Measurements from ENCODE around the gene CNTRL. TPM values are rescaled to one million over a fixed set of nuclear protein-coding genes. Genes with fewer than 3 reads are reported as not detected.

CNTRL gene
- polyA plus RNA-seq, 3 donors from 2014 or later, result 0.17 to 17.6 (median 7.6) TPM

DNA sequence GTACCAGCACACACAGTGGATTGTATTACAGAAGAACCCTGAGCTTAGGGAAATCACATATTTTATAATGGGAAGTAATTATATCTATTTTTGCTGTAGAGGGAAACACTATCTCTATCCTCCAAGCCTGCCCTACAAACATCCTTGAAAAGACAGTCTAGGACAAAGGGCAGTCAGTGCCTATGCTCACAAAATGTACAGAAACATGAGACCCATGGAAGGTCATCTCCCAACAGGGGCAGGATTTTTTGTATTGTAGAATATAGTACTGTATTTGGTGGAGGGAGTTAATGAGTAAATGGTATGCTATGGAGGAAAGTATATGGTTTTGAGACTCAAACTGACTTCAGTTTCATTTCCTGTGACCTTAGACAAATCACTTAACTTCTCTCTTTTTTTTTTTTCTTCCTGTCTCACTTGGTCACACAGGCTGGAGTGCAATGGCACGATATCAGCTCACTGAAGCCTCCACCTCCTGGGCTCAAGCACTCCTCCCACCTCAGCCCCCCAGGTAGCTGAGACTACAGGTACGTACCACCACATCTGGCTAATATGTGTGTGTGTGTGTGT, 132.7 kb downstream of the CNTRL start:
- DNase-seq, result no peak
- Mint-ChIP-seq H3K4me3 (peak overlapping the region in 1 of 5 donors; percentile 33), H3K27me3 (ENCODE audit: low read depth in 3 of 3) (no peaks in the 10 kb centered on the region), H3K36me3 (peaks cover 0 to 4% (median 4%) of the 10 kb centered on the region in 3 donors), H3K9me3 (no peaks in the 10 kb centered on the region), H3K27ac (peak overlapping the region in 2 of 6 donors; percentile 14 to 78), H3K4me1 (peaks cover 18 to 24% of the 10 kb centered on the region in 2 donors)

DNA sequence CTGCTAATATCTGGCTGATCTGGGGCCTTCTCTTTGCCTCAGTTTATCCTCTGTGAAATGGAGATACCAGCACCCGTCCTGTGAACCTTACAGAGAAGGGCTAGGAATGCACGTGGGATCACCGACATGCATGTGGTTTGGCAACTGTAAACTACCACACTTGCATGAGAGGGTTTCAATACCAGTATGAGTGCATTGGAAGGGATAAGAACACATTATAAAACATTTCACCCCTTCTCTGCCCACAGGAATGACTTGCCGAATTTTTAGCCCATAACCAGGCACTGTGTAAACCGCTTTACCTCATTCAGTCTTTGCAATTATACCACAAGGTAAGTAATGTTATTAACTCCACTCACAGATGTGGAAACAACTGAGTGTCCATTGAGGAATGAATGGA, 135.8 kb downstream of the CNTRL start:
- H3K4me1 Mint-ChIP-seq, result peaks cover 22 to 30% of the 10 kb centered on the region in 2 donors
- no peaks in the 10 kb centered on the region for H3K9me3 Mint-ChIP-seq
- H3K27ac Mint-ChIP-seq, result no peak overlapping the region

DNA sequence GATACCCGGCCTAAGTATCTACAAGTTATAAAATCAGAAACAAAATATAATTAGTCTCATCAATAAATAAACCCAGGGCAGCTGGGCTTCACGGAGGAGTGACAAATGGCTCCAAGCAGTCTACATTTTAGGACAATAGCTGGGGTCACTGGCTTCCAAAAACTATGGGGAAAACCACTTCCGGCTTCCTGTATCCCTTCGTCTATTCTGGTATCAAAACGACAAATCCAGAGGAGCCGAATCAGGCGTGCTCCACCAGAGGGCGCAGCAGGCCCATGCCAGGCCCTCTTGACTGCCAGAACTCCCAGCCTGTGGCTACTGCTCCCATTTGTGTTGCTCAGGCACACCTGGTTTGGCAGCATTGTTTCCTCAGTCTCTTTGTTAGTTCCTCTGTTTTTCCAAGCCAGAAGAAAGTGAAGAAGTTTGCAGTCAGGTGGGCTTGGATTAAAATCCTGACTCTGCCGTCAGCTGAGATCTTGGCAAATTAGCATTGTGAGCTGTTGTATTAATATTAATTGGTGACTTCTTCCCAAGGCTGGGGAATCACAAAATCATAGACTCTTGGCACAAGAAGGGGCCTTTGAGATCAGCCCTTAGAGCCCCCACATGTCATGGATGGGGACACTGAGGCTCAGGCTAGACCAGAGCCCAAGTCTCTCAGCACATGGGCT, 138.5 kb downstream of the CNTRL start:
- peaks cover 3 to 4% (median 4%) of the 10 kb centered on the region in 3 donors for H3K36me3 Mint-ChIP-seq
- peaks cover 0 to 2% (median 1%) of the 10 kb centered on the region in 3 donors for H3K27me3 Mint-ChIP-seq (ENCODE audit: low read depth in 3 of 3)
- no peaks in the 10 kb centered on the region for H3K9me3 Mint-ChIP-seq
- H3K4me3 Mint-ChIP-seq, result no peak overlapping the region
- H3K27ac Mint-ChIP-seq, result no peak overlapping the region
- H3K4me1 Mint-ChIP-seq, result peaks cover 6 to 12% of the 10 kb centered on the region in 2 donors
- DNase-seq, result peak; percentile 53 to 61 (median 54)

More for the DNA sequence above, 135.8 kb downstream of the CNTRL start:
- Mint-ChIP-seq H3K4me3 (no peak overlapping the region), H3K36me3 (peaks cover 0 to 4% (median 0%) of the 10 kb centered on the region in 3 donors), H3K27me3 (ENCODE audit: low read depth in 3 of 3) (peaks cover 0 to 2% (median 1%) of the 10 kb centered on the region in 3 donors)
- DNase-seq, result no peak

DNA sequence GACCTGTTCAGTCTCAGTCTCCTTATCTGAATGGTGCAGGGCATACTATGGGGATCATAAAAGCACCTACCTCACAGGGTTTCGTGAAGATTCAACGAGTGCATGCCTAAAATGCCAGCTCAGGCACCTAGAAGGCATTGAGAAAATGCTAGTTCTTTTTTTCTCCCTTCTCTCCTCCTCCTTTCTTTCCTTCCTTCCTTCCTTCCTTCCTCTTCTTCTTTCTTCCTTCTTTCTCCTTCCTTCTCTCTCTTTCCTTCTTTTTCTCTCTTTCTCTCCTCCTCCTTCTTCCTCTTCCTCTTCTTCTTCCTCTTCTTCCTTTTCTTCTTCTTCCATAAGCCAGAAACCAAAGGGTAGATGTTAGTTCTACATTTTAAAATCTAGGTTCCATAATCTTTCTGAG, 139.2 kb downstream of the CNTRL start:
- H3K27ac Mint-ChIP-seq, result peak overlapping the region in 1 of 6 donors; percentile 8
- H3K4me3 Mint-ChIP-seq, result no peak overlapping the region
- H3K9me3 Mint-ChIP-seq, result no peaks in the 10 kb centered on the region
- peaks cover 5 to 8% of the 10 kb centered on the region in 2 donors for H3K4me1 Mint-ChIP-seq
- H3K27me3 Mint-ChIP-seq (ENCODE audit: low read depth in 3 of 3), result peaks cover 0 to 2% (median 1%) of the 10 kb centered on the region in 3 donors
- DNase-seq, result no peak
- peaks cover 4 to 5% (median 4%) of the 10 kb centered on the region in 3 donors for H3K36me3 Mint-ChIP-seq

DNA sequence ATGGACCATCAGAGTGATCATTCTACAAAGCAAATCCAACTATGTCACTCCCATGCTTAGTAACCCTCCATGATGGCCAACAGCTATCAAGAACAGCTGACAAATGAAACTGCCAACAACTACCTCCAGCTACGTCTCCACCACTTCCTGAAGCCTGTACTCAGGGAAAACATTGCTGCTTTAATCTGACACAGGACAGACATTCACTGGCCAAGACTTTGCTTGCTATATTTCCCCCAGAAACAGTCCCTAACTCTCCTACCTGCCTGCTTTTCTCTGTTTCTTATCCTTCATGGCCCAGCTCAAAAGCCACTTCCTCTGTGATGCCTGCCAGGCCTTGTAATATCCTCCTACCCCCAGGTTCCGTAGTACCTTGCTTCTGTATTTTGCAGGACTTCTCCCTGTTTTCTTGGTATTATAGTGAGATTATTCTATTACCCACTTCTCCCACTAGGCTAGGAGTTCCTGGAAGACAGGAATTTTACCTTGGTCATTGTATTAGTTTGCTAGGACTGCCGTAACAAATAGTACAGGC, 141.6 kb downstream of the CNTRL start:
- H3K27me3 Mint-ChIP-seq (ENCODE audit: low read depth in 3 of 3), result peaks cover 0 to 2% (median 1%) of the 10 kb centered on the region in 3 donors
- no peaks in the 10 kb centered on the region for H3K9me3 Mint-ChIP-seq
- peaks cover 5 to 8% of the 10 kb centered on the region in 2 donors for H3K4me1 Mint-ChIP-seq
- peak overlapping the region in 1 of 6 donors; percentile 1 for H3K27ac Mint-ChIP-seq
- no peak overlapping the region for H3K4me3 Mint-ChIP-seq
- peaks cover 4 to 13% (median 4%) of the 10 kb centered on the region in 3 donors for H3K36me3 Mint-ChIP-seq
- DNase-seq, result no peak

DNA sequence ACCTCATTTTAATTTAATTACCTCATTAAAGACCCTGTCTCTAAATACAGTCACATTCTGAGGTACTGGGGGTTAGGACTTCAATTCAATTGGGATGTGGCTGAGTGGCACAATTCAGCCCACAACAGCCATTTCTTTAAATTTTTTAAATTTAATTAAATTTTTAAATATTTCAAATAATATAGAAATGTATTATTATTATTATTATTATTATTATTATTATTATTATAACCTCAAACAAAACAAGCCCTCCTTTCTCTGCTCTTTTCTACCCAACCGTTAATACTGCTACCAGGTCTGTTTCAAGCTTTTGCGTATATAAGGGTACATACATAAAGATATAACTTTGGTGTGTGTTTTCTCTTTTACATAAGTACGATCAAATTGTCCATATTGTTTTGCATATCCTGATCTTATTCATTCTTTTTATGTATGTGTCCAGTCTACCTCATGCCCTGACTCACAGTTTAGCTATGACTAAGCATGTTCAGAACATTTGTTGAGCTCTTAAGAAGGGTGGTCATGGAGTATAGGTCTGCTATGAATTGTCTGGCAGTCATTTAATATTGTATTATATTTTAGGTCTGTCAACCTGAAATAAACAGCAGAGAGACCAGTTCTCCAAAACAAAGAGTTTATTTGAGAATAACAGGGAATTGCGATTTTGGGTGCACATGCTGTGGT, 143.0 kb downstream of the CNTRL start:
- Mint-ChIP-seq H3K27ac (no peak overlapping the region), H3K9me3 (no peaks in the 10 kb centered on the region), H3K27me3 (ENCODE audit: low read depth in 3 of 3) (peaks cover 0 to 2% (median 1%) of the 10 kb centered on the region in 3 donors), H3K36me3 (peaks cover 4 to 13% (median 4%) of the 10 kb centered on the region in 3 donors), H3K4me3 (no peak overlapping the region), H3K4me1 (peaks cover 6 to 13% of the 10 kb centered on the region in 2 donors)
- no peak for DNase-seq

DNA sequence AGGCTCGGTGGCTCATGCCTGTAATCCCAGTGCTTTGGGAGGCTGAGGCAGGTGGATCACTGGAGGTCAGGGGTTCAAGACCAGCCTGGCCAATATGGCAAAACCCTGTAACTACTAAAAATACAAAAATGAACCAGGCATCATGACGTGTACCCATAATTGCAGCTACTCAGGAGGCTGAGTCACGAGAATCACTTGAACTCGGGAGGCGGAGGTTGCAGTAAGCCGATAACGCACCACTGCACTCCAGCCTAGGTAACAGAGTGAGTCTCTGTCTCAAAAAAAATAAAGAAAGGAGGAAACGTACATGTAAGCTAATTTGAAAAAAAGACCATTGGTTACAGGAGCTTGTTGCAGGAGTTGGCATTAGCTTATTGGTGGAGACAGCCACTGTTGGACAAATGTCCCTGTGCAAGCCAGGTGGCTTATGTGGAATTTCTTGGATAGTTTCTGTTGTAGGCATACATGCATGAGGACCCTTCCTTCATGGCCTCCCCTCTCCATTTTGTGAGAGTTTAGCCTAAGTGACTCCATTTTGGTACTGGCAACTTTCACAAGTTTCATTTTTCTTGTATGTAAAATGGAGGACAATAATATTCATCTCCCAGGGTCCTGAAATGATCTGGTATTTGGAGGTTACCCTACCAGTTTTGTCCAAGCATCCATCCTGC, 143.7 kb downstream of the CNTRL start:
- Mint-ChIP-seq H3K36me3 (peaks cover 4 to 13% (median 9%) of the 10 kb centered on the region in 3 donors), H3K4me3 (no peak overlapping the region), H3K4me1 (peaks cover 4 to 11% of the 10 kb centered on the region in 2 donors), H3K9me3 (no peaks in the 10 kb centered on the region), H3K27ac (no peak overlapping the region), H3K27me3 (ENCODE audit: low read depth in 3 of 3) (peaks cover 0 to 2% (median 1%) of the 10 kb centered on the region in 3 donors)
- DNase-seq, result no peak

DNA sequence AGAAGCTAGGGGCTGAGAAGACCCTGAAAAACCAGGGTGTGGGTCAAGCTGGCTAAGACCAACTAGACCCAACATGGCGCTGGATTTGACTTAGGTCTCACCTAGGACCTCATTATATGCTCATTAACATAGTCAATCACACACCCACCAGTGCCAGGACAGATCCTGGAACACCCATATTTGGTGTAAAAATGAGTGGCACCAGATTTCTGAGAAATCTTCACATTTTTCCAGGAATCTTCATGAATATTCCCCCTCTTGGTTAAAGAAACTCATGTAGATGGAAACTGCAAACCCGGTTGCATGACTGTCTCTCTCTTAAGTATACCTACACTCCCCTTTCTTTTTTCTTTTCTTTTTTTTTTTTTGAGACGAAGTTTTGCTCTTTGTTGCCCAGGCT, 144.8 kb downstream of the CNTRL start:
- H3K4me1 Mint-ChIP-seq, result peaks cover 1 to 10% of the 10 kb centered on the region in 2 donors
- DNase-seq, result no peak
- no peak overlapping the region for H3K4me3 Mint-ChIP-seq
- no peaks in the 10 kb centered on the region for H3K9me3 Mint-ChIP-seq
- peaks cover 0 to 1% (median 0%) of the 10 kb centered on the region in 3 donors for H3K27me3 Mint-ChIP-seq (ENCODE audit: low read depth in 3 of 3)
- H3K27ac Mint-ChIP-seq, result no peak overlapping the region
- H3K36me3 Mint-ChIP-seq, result peaks cover 8 to 13% (median 9%) of the 10 kb centered on the region in 3 donors

DNA sequence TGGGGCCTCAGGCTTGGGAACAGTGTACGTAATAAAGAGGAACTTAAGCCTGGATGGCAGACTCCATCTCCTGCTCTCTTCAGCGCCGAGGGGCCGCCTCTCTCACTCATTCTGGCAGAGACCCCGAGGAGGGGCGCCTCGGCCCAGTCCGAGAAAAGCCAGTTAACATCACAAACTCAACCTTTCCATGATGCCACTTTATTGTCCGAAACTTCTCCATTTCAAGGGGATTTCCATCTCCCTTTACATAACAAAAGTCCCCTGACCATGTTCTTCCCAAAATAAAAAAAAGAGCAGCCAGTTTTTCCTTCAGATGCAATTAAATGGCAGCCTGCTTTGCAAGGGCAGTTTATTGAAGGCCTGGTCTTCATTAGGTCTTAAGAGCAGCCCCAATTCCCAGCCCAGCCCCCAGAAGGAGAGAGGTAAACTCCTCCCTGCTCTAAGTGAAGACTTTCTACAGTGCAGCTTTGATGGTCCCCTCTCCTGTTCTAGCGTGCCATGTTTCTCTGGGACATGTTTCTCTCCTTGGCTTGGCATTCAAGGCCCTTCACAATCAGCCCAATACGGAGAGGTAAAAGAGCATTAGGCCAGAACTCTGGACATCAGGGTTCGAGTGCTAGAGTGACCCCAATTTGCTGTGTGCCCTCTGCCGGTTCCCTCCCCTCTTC, 146.4 kb downstream of the CNTRL start:
- Mint-ChIP-seq H3K4me1 (peaks cover 1 to 10% of the 10 kb centered on the region in 2 donors), H3K4me3 (no peak overlapping the region), H3K27ac (no peak overlapping the region), H3K27me3 (ENCODE audit: low read depth in 3 of 3) (no peaks in the 10 kb centered on the region), H3K9me3 (no peaks in the 10 kb centered on the region), H3K36me3 (peaks cover 8 to 13% (median 9%) of the 10 kb centered on the region in 3 donors)
- DNase-seq, result no peak

DNA sequence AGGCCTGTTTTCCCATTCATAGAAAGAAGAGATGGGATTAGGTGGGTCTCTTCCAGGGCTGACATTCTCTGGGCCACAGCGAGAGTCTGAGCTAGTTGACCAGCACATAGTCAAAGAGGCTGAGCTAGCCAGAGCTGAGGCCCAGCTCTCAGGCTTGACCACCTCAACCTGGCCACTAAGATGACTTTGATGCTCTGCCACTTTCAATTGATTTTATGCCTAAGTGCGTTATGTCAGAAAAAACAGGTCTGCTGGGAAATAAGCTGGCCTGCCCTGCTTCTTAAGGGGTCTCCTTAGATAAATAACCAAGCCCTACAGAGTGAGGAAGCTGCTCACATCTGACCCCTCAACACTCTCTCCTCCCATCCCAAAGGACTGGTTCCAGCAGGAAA, 146.9 kb downstream of the CNTRL start:
- no peak for DNase-seq
- H3K36me3 Mint-ChIP-seq, result peaks cover 3 to 10% (median 9%) of the 10 kb centered on the region in 3 donors
- H3K9me3 Mint-ChIP-seq, result no peaks in the 10 kb centered on the region
- H3K4me3 Mint-ChIP-seq, result no peak overlapping the region
- no peak overlapping the region for H3K27ac Mint-ChIP-seq
- no peaks in the 10 kb centered on the region for H3K27me3 Mint-ChIP-seq (ENCODE audit: low read depth in 3 of 3)
- H3K4me1 Mint-ChIP-seq, result peaks cover 1 to 10% of the 10 kb centered on the region in 2 donors

DNA sequence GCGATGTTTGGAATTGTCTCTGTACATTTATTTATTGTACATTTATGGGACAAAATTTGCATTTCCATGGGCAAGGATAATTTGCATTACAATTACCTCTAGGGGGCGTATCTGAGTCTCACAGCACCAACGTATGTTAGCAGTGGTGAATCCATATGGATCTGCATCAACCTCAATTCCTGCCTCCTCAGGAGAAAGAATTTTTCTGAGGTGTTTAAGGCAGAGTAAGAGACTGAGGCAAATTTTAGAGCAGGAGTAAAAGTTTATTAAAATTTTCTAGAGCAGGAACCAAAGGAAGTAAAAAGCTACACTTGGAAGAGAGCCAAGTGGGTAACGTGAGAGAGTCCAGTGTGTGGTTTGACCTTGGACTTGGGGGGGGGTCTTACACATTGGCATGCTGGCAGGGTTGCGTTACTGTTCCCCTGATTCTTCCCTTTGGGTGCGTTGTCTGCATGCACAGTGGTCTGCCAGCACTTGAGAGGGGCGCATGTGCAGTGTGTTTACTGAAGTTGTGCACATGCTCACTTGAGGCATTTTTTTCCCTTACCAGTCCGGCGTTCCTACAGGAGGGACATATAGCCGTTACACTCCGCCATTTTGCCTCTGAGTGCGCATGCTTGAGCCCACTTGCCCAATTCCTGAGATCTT, 147.9 kb downstream of the CNTRL start:
- no peaks in the 10 kb centered on the region for H3K27me3 Mint-ChIP-seq (ENCODE audit: low read depth in 3 of 3)
- peaks cover 3 to 10% (median 9%) of the 10 kb centered on the region in 3 donors for H3K36me3 Mint-ChIP-seq
- peaks cover 1 to 10% of the 10 kb centered on the region in 2 donors for H3K4me1 Mint-ChIP-seq
- no peak overlapping the region for H3K4me3 Mint-ChIP-seq
- H3K9me3 Mint-ChIP-seq, result no peaks in the 10 kb centered on the region
- H3K27ac Mint-ChIP-seq, result no peak overlapping the region
- peak; percentile 9 to 34 (median 14) for DNase-seq

DNA sequence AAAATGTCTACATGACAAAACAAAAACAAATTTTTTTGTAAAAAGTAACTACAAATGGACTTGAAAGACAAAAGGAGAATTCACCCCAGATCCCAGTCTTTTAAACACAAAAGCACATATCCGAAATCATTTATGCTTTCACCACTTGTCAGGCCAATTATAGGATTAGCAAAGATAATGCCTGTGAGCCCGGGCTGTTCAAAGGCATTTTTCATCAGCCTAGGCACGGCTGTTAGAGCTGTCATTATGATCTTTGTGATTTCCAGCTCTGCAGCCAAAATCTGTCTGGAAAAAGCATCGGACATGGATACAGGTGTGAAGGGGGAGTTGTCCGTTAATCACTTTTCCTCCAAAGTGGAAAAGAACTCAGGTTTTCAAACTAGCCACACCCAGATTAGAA, 150.5 kb downstream of the CNTRL start:
- no peak for DNase-seq
- H3K4me3 Mint-ChIP-seq, result no peak overlapping the region
- H3K27ac Mint-ChIP-seq, result no peak overlapping the region
- H3K4me1 Mint-ChIP-seq, result peaks cover 4 to 16% of the 10 kb centered on the region in 2 donors
- peaks cover 3 to 7% (median 5%) of the 10 kb centered on the region in 3 donors for H3K36me3 Mint-ChIP-seq
- no peaks in the 10 kb centered on the region for H3K27me3 Mint-ChIP-seq (ENCODE audit: low read depth in 3 of 3)
- H3K9me3 Mint-ChIP-seq, result no peaks in the 10 kb centered on the region

Data from immature natural killer cell (primary cell).